ENCODE measurements around the gene GDPD1. TPM values are rescaled to one million over a fixed set of nuclear protein-coding genes. Genes with fewer than 3 reads are reported as not detected.

GDPD1 gene
- total and polyA plus RNA-seq, 2 donors (not counting 1 experiment from before 2014, with no cell fraction given), result 0.95 to 2.7 TPM

DNA sequence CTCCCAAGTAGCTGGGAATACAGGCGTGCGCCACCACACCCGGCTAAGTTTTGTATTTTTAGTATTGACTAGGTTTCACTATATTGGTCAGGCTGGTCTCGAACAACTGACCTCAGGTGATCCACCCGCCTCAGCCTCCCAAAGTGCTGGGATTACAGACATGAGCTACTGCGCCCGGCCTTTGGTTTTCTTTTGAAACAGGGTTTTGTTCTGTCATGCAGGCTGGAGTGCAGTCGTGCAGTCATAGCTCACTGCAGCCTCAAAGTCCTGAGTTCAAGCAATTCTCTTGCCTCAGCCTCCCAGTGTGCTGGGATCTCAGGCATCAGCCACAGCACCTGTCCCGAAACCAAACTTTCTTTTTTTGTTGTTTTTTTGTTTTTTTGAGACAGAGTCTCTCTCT, 39.7 kb upstream of the GDPD1 start:
- no peaks in the 10 kb centered on the region for H3K9me3 ChIP-seq (ENCODE audit: control extremely low read depth in 1 of 3, control insufficient read depth in 2 of 3, insufficient read depth in 1 of 3, low read length in 2 of 3)
- no peak overlapping the region for H3K27ac ChIP-seq (ENCODE audit: low read length in 2 of 2)
- no peaks in the 10 kb centered on the region for H3K27me3 ChIP-seq (replicated peaks in 1 of 4; ENCODE audit: control extremely low read depth in 1 of 4, control insufficient read depth in 3 of 4, insufficient read depth in 4 of 4, low read length in 3 of 4)
- ATAC-seq (ENCODE audit: low read depth) (no peak), DNase-seq (no peak)
- Mint-ChIP-seq H3K4me1 (peaks cover 8% of the 10 kb centered on the region), H3K27ac (no peak overlapping the region), H3K27me3 (no peaks in the 10 kb centered on the region), H3K9me3 (ENCODE audit: insufficient read depth) (no peaks in the 10 kb centered on the region), H3K4me3 (no peak overlapping the region)
- peaks cover 0 to 6% of the 10 kb centered on the region in 2 donors for H3K4me1 ChIP-seq (ENCODE audit: control insufficient read depth in 2 of 2, insufficient read depth in 2 of 2, low read length in 2 of 2)
- ChIA-PET POLR2A (no interaction called here), CTCF (no interaction called here)
- H3K9ac ChIP-seq (ENCODE audit: low read length), result no peak overlapping the region
- TF ChIP-seq, protein P1, sequence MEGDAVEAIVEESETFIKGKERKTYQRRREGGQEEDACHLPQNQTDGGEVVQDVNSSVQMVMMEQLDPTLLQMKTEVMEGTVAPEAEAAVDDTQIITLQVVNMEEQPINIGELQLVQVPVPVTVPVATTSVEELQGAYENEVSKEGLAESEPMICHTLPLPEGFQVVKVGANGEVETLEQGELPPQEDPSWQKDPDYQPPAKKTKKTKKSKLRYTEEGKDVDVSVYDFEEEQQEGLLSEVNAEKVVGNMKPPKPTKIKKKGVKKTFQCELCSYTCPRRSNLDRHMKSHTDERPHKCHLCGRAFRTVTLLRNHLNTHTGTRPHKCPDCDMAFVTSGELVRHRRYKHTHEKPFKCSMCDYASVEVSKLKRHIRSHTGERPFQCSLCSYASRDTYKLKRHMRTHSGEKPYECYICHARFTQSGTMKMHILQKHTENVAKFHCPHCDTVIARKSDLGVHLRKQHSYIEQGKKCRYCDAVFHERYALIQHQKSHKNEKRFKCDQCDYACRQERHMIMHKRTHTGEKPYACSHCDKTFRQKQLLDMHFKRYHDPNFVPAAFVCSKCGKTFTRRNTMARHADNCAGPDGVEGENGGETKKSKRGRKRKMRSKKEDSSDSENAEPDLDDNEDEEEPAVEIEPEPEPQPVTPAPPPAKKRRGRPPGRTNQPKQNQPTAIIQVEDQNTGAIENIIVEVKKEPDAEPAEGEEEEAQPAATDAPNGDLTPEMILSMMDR (IDR thresholded peaks at IDR 0.05), result no peak
- no peak for TF ChIP-seq EZH2 (IDR thresholded peaks at IDR 0.05; ENCODE audit: borderline replicate concordance, insufficient read depth, low read depth, low read length, poor library complexity, severe bottlenecking)
- H4K20me1 ChIP-seq (ENCODE audit: control insufficient read depth, insufficient read depth, low read length, poor library complexity, severe bottlenecking), result no peaks in the 10 kb centered on the region
- H3K79me2 ChIP-seq (ENCODE audit: control insufficient read depth, insufficient read depth, low read length), result peaks cover 3% of the 10 kb centered on the region
- 96% methylated on average over 8 of the region's 9 CpGs for WGBS (ENCODE audit: insufficient coverage)
- H3K36me3 ChIP-seq (replicated peaks in 1 of 2; ENCODE audit: control extremely low read depth in 1 of 2, control insufficient read depth in 1 of 2, extremely low read depth in 1 of 2, insufficient read depth in 2 of 2, low read length in 1 of 2), result no peaks in the 10 kb centered on the region
- intact Hi-C loops (cut with micrococcal nuclease), result no loop called here
- H3K4me2 ChIP-seq (replicated peaks; ENCODE audit: low read depth, low read length, poor library complexity, severe bottlenecking), result no peak overlapping the region
- H3K4me3 ChIP-seq (ENCODE audit: control extremely low read depth in 1 of 5, extremely low read depth in 1 of 5, insufficient read depth in 1 of 5, low read depth in 2 of 5, low read length in 4 of 5), result no peak overlapping the region
- H2AFZ ChIP-seq (ENCODE audit: insufficient read depth, low read depth, low read length, poor library complexity, severe bottlenecking), result no peak overlapping the region

DNA sequence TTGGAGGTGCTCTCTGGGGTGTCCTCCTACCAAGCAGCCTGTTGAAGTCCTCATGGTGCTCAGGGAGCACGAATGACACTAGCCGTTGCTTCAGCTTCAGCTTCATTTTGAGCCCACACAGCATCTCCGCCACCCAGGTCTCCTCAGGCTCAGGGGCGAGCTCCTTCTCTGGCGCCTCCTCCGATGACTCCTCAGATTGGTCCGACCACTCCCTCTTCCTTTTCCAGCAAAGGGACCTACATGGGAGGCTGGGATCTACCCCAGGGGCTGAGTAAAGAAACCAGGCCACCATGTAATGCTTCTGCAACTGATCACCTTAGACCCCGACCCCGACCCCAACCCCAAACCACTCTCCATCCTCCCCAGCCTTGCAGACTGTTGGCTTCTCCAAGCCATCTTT, 38.8 kb upstream of the GDPD1 start:
- H3K27ac Mint-ChIP-seq, result no peak overlapping the region
- H3K4me2 ChIP-seq (replicated peaks; ENCODE audit: low read depth, low read length, poor library complexity, severe bottlenecking), result no peak overlapping the region
- H3K36me3 ChIP-seq (replicated peaks in 1 of 2; ENCODE audit: control extremely low read depth in 1 of 2, control insufficient read depth in 1 of 2, extremely low read depth in 1 of 2, insufficient read depth in 2 of 2, low read length in 1 of 2), result no peaks in the 10 kb centered on the region
- H3K27me3 ChIP-seq (replicated peaks in 1 of 4; ENCODE audit: control extremely low read depth in 1 of 4, control insufficient read depth in 3 of 4, insufficient read depth in 4 of 4, low read length in 3 of 4), result no peaks in the 10 kb centered on the region
- H2AFZ ChIP-seq (ENCODE audit: insufficient read depth, low read depth, low read length, poor library complexity, severe bottlenecking), result no peak overlapping the region
- H3K4me3 ChIP-seq (ENCODE audit: control extremely low read depth in 1 of 5, extremely low read depth in 1 of 5, insufficient read depth in 1 of 5, low read depth in 2 of 5, low read length in 4 of 5), result no peak overlapping the region
- POLR2A ChIA-PET, result no interaction called here
- no peak overlapping the region for H3K9ac ChIP-seq (ENCODE audit: low read length)
- no peaks in the 10 kb centered on the region for H3K9me3 ChIP-seq (ENCODE audit: control extremely low read depth in 1 of 3, control insufficient read depth in 2 of 3, insufficient read depth in 1 of 3, low read length in 2 of 3)
- CTCF ChIA-PET, result no interaction called here
- WGBS (ENCODE audit: insufficient coverage), result over 99% methylated on average over 9 of the region's 9 CpGs
- DNase-seq (no peak), ATAC-seq (ENCODE audit: low read depth) (no peak)
- peaks cover 3% of the 10 kb centered on the region for H3K79me2 ChIP-seq (ENCODE audit: control insufficient read depth, insufficient read depth, low read length)
- peaks cover 12% of the 10 kb centered on the region for H3K4me1 Mint-ChIP-seq
- no peak overlapping the region for H3K27ac ChIP-seq (ENCODE audit: low read length in 2 of 2)
- no peaks in the 10 kb centered on the region for H4K20me1 ChIP-seq (ENCODE audit: control insufficient read depth, insufficient read depth, low read length, poor library complexity, severe bottlenecking)
- no peaks in the 10 kb centered on the region for H3K9me3 Mint-ChIP-seq (ENCODE audit: insufficient read depth)
- no peaks in the 10 kb centered on the region for H3K27me3 Mint-ChIP-seq
- TF ChIP-seq, protein P1 (IDR thresholded peaks at IDR 0.05), result no peak
- no peak for TF ChIP-seq EZH2 (IDR thresholded peaks at IDR 0.05; ENCODE audit: borderline replicate concordance, insufficient read depth, low read depth, low read length, poor library complexity, severe bottlenecking)
- H3K4me3 Mint-ChIP-seq, result no peak overlapping the region
- intact Hi-C loops (cut with micrococcal nuclease), result no loop called here
- peaks cover 0 to 8% of the 10 kb centered on the region in 2 donors for H3K4me1 ChIP-seq (ENCODE audit: control insufficient read depth in 2 of 2, insufficient read depth in 2 of 2, low read length in 2 of 2)

All from B cell (primary cell).